HFFc6 (cell line): ENCODE data around the gene OPN1SW. TPM values are rescaled to one million over a fixed set of nuclear protein-coding genes. Genes with fewer than 3 reads are reported as not detected.

Source experiments
- DNase-seq: peaks from one replicate; pipeline ENCODE4 v3.0.0-alpha.2; 2018
- H3K27ac Mint-ChIP-seq: 2 replicates; pipeline ENCODE4 v1.8.0; 2020; ENCODE audit warnings: mild to moderate bottlenecking, mixed read lengths
- H3K27me3 Mint-ChIP-seq: 2 replicates; pipeline ENCODE4 v1.8.0; 2021; ENCODE audit warnings: mild to moderate bottlenecking, moderate library complexity, mixed read lengths; ENCODE audit not compliant: insufficient read depth
- H3K36me3 Mint-ChIP-seq: 2 replicates; pipeline ENCODE4 v1.8.0; 2021; ENCODE audit warnings: low read depth, mixed read lengths
- H3K4me1 Mint-ChIP-seq: 2 replicates; pipeline ENCODE4 v1.8.0; 2020; ENCODE audit warnings: low read depth, mixed read lengths
- H3K4me3 Mint-ChIP-seq: 2 replicates; pipeline ENCODE4 v1.8.0; 2020; ENCODE audit warnings: mild to moderate bottlenecking, moderate library complexity, mixed read lengths
- H3K9me3 Mint-ChIP-seq: 2 replicates; pipeline ENCODE4 v1.8.0; 2020; ENCODE audit warnings: mild to moderate bottlenecking, mixed read lengths
- CTCF ChIP-seq: fragments of 200-600 bp; sonication (generic); IDR thresholded peaks from 2 replicates; pipeline ENCODE4 v1.5.0; 2021; ENCODE audit warnings: antibody characterized with exemption, mild to moderate bottlenecking
- total RNA-seq, 6 experiments: library from RNA; stranded (reverse); fragmentation: NEBNext Ultra II Directional; extraction: Animal tissue kit (Norgen Biotek cat#: 25700); gene quantifications; 2 replicates in 1 of 6; 3 replicates in 5 of 6; pipeline ENCODE4 v1.2.3, GENCODE V29; 2021

OPN1SW gene
- total RNA-seq, 6 experiments from 2014 or later: not detected

GRCh38 chr7:128740996-128741395 lies 34.6 kb downstream of the OPN1SW start:
- no peak for DNase-seq
- H3K27me3 Mint-ChIP-seq: peaks cover 20% of the 10 kb centered on the region
- H3K36me3 Mint-ChIP-seq: peaks cover 52% of the 10 kb centered on the region
- TF ChIP-seq CTCF: no peak
- peak overlapping the region; percentile 99 for H3K4me3 Mint-ChIP-seq
- peak overlapping the region; percentile 100 for H3K27ac Mint-ChIP-seq
- peaks cover 75% of the 10 kb centered on the region for H3K4me1 Mint-ChIP-seq
- H3K9me3 Mint-ChIP-seq: no peaks in the 10 kb centered on the region; the same call in 1 of the 2 replicates

- Mint-ChIP-seq H3K27ac (peak overlapping the region; percentile 100), H3K36me3 (peaks cover 46% of the 10 kb centered on the region), H3K9me3 (no peaks in the 10 kb centered on the region; the same call in 1 of the 2 replicates), H3K4me3 (peak overlapping the region; percentile 99), H3K27me3 (peaks cover 20% of the 10 kb centered on the region), H3K4me1 (peaks cover 68% of the 10 kb centered on the region)
- DNase-seq: no peak
- no peak for TF ChIP-seq CTCF
Measured at GRCh38 chr7:128739990-128740682, 35.5 kb downstream of the OPN1SW start.

- Mint-ChIP-seq H3K4me3 (peak within 1 kb of the TSS; percentile 99), H3K27me3 (peaks cover 20% of the 10 kb centered on the region), H3K9me3 (no peaks in the 10 kb centered on the region; the same call in 1 of the 2 replicates), H3K4me1 (peaks cover 62% of the 10 kb centered on the region), H3K36me3 (peaks cover 41% of the 10 kb centered on the region), H3K27ac (peak within 1 kb of the TSS; percentile 100)
- no peak for TF ChIP-seq CTCF
- DNase-seq: peak; percentile 97
Measured at GRCh38 chr7:128739048-128739962, 36.3 kb downstream of the OPN1SW start, which contains the start of gene CALU. Gene CALU (plus strand): TSS chr7:128739359. CDS start chr7:128748584, 9,225 bp downstream.

- no peak for DNase-seq
- Mint-ChIP-seq H3K4me3 (peak overlapping the region; percentile 99), H3K27ac (peak overlapping the region; percentile 100)
Measured at GRCh38 chr7:128738570-128739047, 37.0 kb downstream of the OPN1SW start.

More at GRCh38 chr7:128738570-128739047, 37.0 kb downstream of the OPN1SW start:
- no peaks in the 10 kb centered on the region; the same call in 1 of the 2 replicates for H3K9me3 Mint-ChIP-seq
- H3K27me3 Mint-ChIP-seq: peaks cover 20% of the 10 kb centered on the region
- no peak for TF ChIP-seq CTCF
- peaks cover 34% of the 10 kb centered on the region for H3K36me3 Mint-ChIP-seq
- H3K4me1 Mint-ChIP-seq: peaks cover 55% of the 10 kb centered on the region
